Caco-2 (cell line): ENCODE measurements around the gene SUB1. TPM values are rescaled to one million over a fixed set of nuclear protein-coding genes. Genes with fewer than 3 reads are reported as not detected.

Source experiments
- BruUV-seq: library from RNA; stranded (reverse); fragments of 400-500 nt; replicated peaks from 2 replicates; lab custom pipeline; 2021; lab: Mats Ljungman, UMichigan
- CTCF ChIA-PET: fragments of 300-600 bp; sonication (Branson Sonifier 250); formaldehyde crosslinking; loops from one replicate; lab custom pipeline; 2022; ENCODE audit warnings: antibody characterized with exemption; lab: Charles Lee
- POLR2A ChIA-PET: fragments of 300-600 bp; sonication (Branson Sonifier 250); formaldehyde crosslinking; loops from one replicate; lab custom pipeline; 2022; ENCODE audit warnings: antibody characterized with exemption; lab: Charles Lee
- DNase-seq, 2 experiments: peaks; one replicate each; pipeline versions ENCODE4 v3.0.0 to v3.0.0-alpha.2; 2020 to 2022
- H3K27me3 ChIP-seq: replicated peaks from 2 replicates; pipeline ENCODE4 v1.6.0; 2011; ENCODE audit warnings: low read length; ENCODE audit not compliant: control insufficient read depth, insufficient read depth
- H3K36me3 ChIP-seq: 2 replicates; pipeline ENCODE4 v1.5.1; 2011; ENCODE audit warnings: low read length; ENCODE audit not compliant: control insufficient read depth, insufficient read depth
- H3K4me1 ChIP-seq: fragments of 250-450 bp; sonication (Bioruptor Pico); 2 replicates; pipeline ENCODE4 v1.5.1; 2020; ENCODE audit warnings: mild to moderate bottlenecking
- H3K4me3 ChIP-seq: 2 replicates; pipeline ENCODE4 v1.5.1; 2011; ENCODE audit warnings: low read depth, mild to moderate bottlenecking, control low read depth, low read length
- H3K9me3 ChIP-seq: fragments of 250-450 bp; sonication (Bioruptor Pico); 2 replicates; pipeline ENCODE4 v1.5.1; 2020; ENCODE audit warnings: mild to moderate bottlenecking, moderate library complexity
- H3K27ac Mint-ChIP-seq: one replicate; pipeline ENCODE4 v1.8.0; 2022; ENCODE audit warnings: mixed read lengths; ENCODE audit not compliant: unreplicated experiment
- H3K27me3 Mint-ChIP-seq: one replicate; pipeline ENCODE4 v1.8.0; 2022; ENCODE audit warnings: mixed read lengths; ENCODE audit not compliant: insufficient read depth, unreplicated experiment
- H3K36me3 Mint-ChIP-seq: one replicate; pipeline ENCODE4 v1.8.0; 2022; ENCODE audit warnings: mild to moderate bottlenecking, mixed read lengths; ENCODE audit not compliant: insufficient read depth, unreplicated experiment
- H3K4me1 Mint-ChIP-seq: one replicate; pipeline ENCODE4 v1.8.0; 2022; ENCODE audit warnings: low read depth, mixed read lengths; ENCODE audit not compliant: unreplicated experiment
- H3K4me3 Mint-ChIP-seq: one replicate; pipeline ENCODE4 v1.8.0; 2022; ENCODE audit warnings: mild to moderate bottlenecking, moderate library complexity, mixed read lengths; ENCODE audit not compliant: unreplicated experiment
- H3K9me3 Mint-ChIP-seq: one replicate; pipeline ENCODE4 v1.8.0; 2022; ENCODE audit warnings: mixed read lengths; ENCODE audit not compliant: unreplicated experiment
- intact Hi-C: fragments of 100-400 bp; cut with micrococcal nuclease; formaldehyde crosslinking; loops from one replicate; pipeline ENCODE4 v1.10.0; 2022; ENCODE audit not compliant: unreplicated experiment
- total RNA-seq: library from RNA; stranded (reverse); gene quantifications from 2 replicates; pipeline ENCODE4 v1.2.3, GENCODE V29; 2022
- TF ChIP-seq, protein P1 (sequence below), 2 experiments: fragments of 200-600 bp in 1 of 2; IDR thresholded peaks; 1 replicate in 1 of 2; 2 replicates in 1 of 2; pipeline versions ENCODE4 v1.5.1 to v1.8.0; 2011 to 2022; ENCODE audit warnings: antibody characterized with exemption in 1 of 2, control low read depth in 1 of 2, inconsistent platforms in 1 of 2, low read depth in 1 of 2, low read length in 1 of 2, mild to moderate bottlenecking in 1 of 2, moderate library complexity in 1 of 2; ENCODE audit not compliant: insufficient read depth in 1 of 2, severe bottlenecking in 1 of 2, unreplicated experiment in 1 of 2

SUB1 gene
- total RNA-seq, 1 experiment from 2014 or later: 281 TPM

- H3K36me3 ChIP-seq: no peaks in the 10 kb centered on the region
- no peak overlapping the region for H3K4me3 ChIP-seq
- no peak overlapping the region for H3K4me3 Mint-ChIP-seq
- peaks cover 11% of the 10 kb centered on the region for H3K36me3 Mint-ChIP-seq
- intact Hi-C loops: no loop called here
- H3K4me1 Mint-ChIP-seq: peaks cover 7% of the 10 kb centered on the region
- no TSS peak for BruUV-seq
- ChIA-PET POLR2A (no interaction called here), CTCF (no interaction called here)
- H3K27me3 ChIP-seq: no peaks in the 10 kb centered on the region
- H3K9me3 Mint-ChIP-seq: no peaks in the 10 kb centered on the region
- H3K27ac Mint-ChIP-seq: no peak overlapping the region
- TF ChIP-seq, protein P1, sequence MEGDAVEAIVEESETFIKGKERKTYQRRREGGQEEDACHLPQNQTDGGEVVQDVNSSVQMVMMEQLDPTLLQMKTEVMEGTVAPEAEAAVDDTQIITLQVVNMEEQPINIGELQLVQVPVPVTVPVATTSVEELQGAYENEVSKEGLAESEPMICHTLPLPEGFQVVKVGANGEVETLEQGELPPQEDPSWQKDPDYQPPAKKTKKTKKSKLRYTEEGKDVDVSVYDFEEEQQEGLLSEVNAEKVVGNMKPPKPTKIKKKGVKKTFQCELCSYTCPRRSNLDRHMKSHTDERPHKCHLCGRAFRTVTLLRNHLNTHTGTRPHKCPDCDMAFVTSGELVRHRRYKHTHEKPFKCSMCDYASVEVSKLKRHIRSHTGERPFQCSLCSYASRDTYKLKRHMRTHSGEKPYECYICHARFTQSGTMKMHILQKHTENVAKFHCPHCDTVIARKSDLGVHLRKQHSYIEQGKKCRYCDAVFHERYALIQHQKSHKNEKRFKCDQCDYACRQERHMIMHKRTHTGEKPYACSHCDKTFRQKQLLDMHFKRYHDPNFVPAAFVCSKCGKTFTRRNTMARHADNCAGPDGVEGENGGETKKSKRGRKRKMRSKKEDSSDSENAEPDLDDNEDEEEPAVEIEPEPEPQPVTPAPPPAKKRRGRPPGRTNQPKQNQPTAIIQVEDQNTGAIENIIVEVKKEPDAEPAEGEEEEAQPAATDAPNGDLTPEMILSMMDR (IDR thresholded peaks at IDR 0.05; ENCODE audit: insufficient read depth in 1 of 2, low read depth in 1 of 2, low read length in 1 of 2, severe bottlenecking in 1 of 2, unreplicated experiment in 1 of 2): no peak
- H3K9me3 ChIP-seq: no peaks in the 10 kb centered on the region
- peaks cover 2% of the 10 kb centered on the region for H3K27me3 Mint-ChIP-seq
- H3K4me1 ChIP-seq: peaks cover 9% of the 10 kb centered on the region; the same call in 1 of the 2 replicates
- no peak for DNase-seq
Observed at GRCh38 chr5:32581010-32581785, 4.2 kb upstream of the SUB1 start.

GRCh38 chr5:32583582-32584232 lies 1.6 kb upstream of the SUB1 start:
- no peak overlapping the region for H3K4me3 Mint-ChIP-seq
- TF ChIP-seq, protein P1 (IDR thresholded peaks at IDR 0.05; ENCODE audit: insufficient read depth in 1 of 2, low read depth in 1 of 2, low read length in 1 of 2, severe bottlenecking in 1 of 2, unreplicated experiment in 1 of 2): no peak
- no peaks in the 10 kb centered on the region for H3K9me3 Mint-ChIP-seq
- Histone ChIP-seq H3K36me3 (no peaks in the 10 kb centered on the region), H3K4me1 (peaks cover 16% of the 10 kb centered on the region), H3K4me3 (no peak overlapping the region), H3K27me3 (no peaks in the 10 kb centered on the region), H3K9me3 (no peaks in the 10 kb centered on the region)
- no peak for DNase-seq
- no peak overlapping the region for H3K27ac Mint-ChIP-seq
- ChIA-PET CTCF (no interaction called here), POLR2A (no interaction called here)
- H3K4me1 Mint-ChIP-seq: peaks cover 7% of the 10 kb centered on the region
- intact Hi-C loops: loop anchor here (2.0 kb wide), 1 partner anchor 271 kb away; the partner anchor contains the start of gene MTMR12
- peaks cover 2% of the 10 kb centered on the region for H3K27me3 Mint-ChIP-seq
- peaks cover 28% of the 10 kb centered on the region for H3K36me3 Mint-ChIP-seq
- BruUV-seq: no TSS peak

GRCh38 chr5:32584646-32585045 lies 711 bp upstream of the SUB1 start:
- H3K4me3 ChIP-seq: no peak overlapping the region

More at GRCh38 chr5:32584646-32585045, 711 bp upstream of the SUB1 start:
- peak overlapping the region; percentile 91 for H3K27ac Mint-ChIP-seq
- Histone ChIP-seq H3K9me3 (no peaks in the 10 kb centered on the region), H3K4me1 (peaks cover 16% of the 10 kb centered on the region), H3K36me3 (no peaks in the 10 kb centered on the region), H3K27me3 (no peaks in the 10 kb centered on the region)
- peaks cover 2% of the 10 kb centered on the region for H3K27me3 Mint-ChIP-seq
- TF ChIP-seq, protein P1 (IDR thresholded peaks at IDR 0.05; ENCODE audit: insufficient read depth in 1 of 2, low read depth in 1 of 2, low read length in 1 of 2, severe bottlenecking in 1 of 2, unreplicated experiment in 1 of 2): no peak
- peaks cover 37% of the 10 kb centered on the region for H3K36me3 Mint-ChIP-seq
- ChIA-PET CTCF (interaction anchor here (0.6 kb wide), 1 partner anchor 95 kb away, joined by 3 read pairs; no protein-coding TSS in a partner anchor), POLR2A (interaction anchor here (0.7 kb wide), 1 partner anchor 111 kb away, joined by 3 read pairs; no protein-coding TSS in a partner anchor)
- H3K9me3 Mint-ChIP-seq: no peaks in the 10 kb centered on the region
- intact Hi-C loops: loop anchor here (1.0 to 5.0 kb wide), 3 partner anchors 10 to 272 kb away; partner anchors contain the start of genes MTMR12 and ZFR
- no peak for DNase-seq
- H3K4me3 Mint-ChIP-seq: no peak overlapping the region
- BruUV-seq: TSS peak; percentile 79
- peaks cover 7% of the 10 kb centered on the region for H3K4me1 Mint-ChIP-seq
